ENCODE data around the gene IL17RE. TPM values are rescaled to one million over a fixed set of nuclear protein-coding genes. Genes with fewer than 3 reads are reported as not detected.
"Not testable (repeated sequence)": the region's sequence is repeated elsewhere in the genome, so short reads cannot be mapped to it uniquely, and the experiment has no call there.

Gene IL17RE
- total and polyA plus RNA-seq, 7 donors = 0.07 to 1.1 (median 0.75) TPM

- Histone ChIP-seq H3K4me3 (no peak overlapping the region), H3K4me1 (no peaks in the 10 kb centered on the region), H3K27me3 (ENCODE audit: insufficient read depth in 3 of 3, low read length in 2 of 3) (no peaks in the 10 kb centered on the region), H3K9me3 (no peaks in the 10 kb centered on the region), H3K27ac (no peak overlapping the region), H3K36me3 (ENCODE audit: insufficient read depth in 1 of 2, low read depth in 1 of 2) (no peaks in the 10 kb centered on the region)
- 89 to 90% (median 89%) methylated on average over 5 of the region's 5 CpGs for WGBS, 3 donors
- DNase-seq (no peak), ATAC-seq (no peak)
- TF ChIP-seq CTCF (IDR thresholded peaks at IDR 0.05) = no peak
- intact Hi-C loops (cut with DNase I) = loop anchor here in 1 of 2 donors (10.0 kb wide), 1 partner anchor 53 kb away; the partner anchor contains the start of gene IL17RC
Measured at GRCh38 chr3:9861626-9862130, 41.0 kb upstream of the IL17RE start.

DNA sequence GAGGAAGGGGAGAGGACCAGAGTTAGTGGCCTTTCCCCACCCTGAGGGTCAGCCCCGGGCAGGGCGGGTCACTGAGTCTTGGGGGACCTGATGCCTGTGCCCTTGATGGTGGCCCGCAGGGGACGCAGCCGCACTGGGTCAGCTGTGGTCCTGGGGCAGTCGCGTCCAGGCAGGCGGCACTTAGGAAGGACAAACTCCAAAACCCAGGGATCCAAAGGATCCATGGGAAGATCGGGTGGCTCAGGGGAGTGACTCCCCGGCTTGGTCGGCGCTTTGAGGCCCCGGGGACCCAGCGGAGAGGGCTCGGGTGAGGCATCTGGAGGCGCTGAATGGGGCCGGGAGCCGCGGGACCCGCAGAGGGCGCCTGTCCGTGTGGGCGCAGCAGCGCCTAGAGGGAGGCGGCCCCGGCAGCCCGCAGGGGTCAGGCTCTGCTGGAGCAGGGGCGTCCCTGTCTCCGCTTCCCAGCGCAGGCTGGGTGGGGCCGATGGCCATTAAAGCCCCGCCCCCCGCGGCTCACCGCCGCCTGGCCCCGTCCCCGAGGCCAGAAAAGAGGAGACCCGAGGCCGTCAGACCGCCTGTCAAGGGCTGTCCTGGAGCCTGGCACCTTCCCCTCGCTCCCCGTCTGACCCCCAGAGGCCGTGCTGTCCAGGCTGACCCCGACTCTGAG is 40.1 kb upstream of the IL17RE start:
- H3K4me3 ChIP-seq = peak overlapping the region; percentile 65
- intact Hi-C loops (cut with DNase I) = loop anchor here in 1 of 2 donors (10.0 kb wide), 1 partner anchor 52 kb away; the partner anchor contains the start of gene IL17RC
- 12 to 20% (median 17%) methylated on average over 31 to 45 of the region's 45 CpGs for WGBS, 3 donors

DNA sequence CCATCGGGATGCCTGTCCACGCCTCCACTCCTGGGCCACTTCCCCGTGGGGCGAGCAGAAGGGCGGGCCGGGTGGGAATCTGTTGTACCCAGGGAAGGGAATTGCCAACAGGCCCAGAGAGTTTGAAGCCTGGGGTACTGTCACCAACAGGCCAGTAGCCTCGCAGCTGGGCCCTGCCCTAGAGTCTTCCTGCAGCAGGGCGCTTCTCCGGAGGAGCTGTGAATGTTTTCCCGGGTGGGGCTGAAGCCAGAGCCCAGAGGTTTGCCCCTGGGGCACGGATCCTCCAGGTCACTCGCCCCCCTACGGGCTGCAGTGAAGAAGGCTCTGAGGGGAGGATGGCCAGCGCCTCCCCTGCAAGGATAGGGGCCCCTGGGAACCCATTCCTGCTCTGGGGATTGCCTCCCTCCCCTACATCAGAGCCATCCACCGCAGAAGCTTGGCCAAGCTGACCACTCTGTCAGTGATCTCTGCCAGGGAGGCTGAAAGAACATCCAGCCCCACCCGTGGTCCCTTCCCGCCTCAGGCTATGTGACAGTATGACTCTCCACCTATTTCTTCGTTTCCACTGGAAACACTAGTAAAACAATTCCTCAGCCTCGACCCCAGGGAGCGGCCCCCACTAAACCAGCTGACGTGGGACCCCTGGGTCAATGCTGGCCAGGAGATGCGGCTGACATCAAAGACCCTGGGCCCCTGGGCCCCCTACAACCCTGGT is 39.4 kb upstream of the IL17RE start:
- DNase-seq = no peak
- Histone ChIP-seq H3K9me3 (no peaks in the 10 kb centered on the region), H3K27ac (no peak overlapping the region), H3K4me3 (peak overlapping the region; percentile 65), H3K4me1 (no peaks in the 10 kb centered on the region), H3K27me3 (ENCODE audit: insufficient read depth in 3 of 3, low read length in 2 of 3) (no peaks in the 10 kb centered on the region), H3K36me3 (ENCODE audit: insufficient read depth in 1 of 2, low read depth in 1 of 2) (no peaks in the 10 kb centered on the region)
- 56 to 78% (median 63%) methylated on average over 16 to 22 of the region's 22 CpGs for WGBS, 3 donors
- intact Hi-C loops (cut with DNase I) = loop anchor here in 1 of 2 donors (10.0 kb wide), 1 partner anchor 52 kb away; the partner anchor contains the start of gene IL17RC
- TF ChIP-seq CTCF (IDR thresholded peaks at IDR 0.05) = no peak
- ATAC-seq = peak in 3 of 4 donors; percentile 5 to 22 (median 19)

More for the DNA sequence above, 40.1 kb upstream of the IL17RE start:
- DNase-seq (peak; percentile 70 to 84), ATAC-seq (peak; percentile 79 to 92 (median 87))
- H3K27me3 ChIP-seq (ENCODE audit: insufficient read depth in 3 of 3, low read length in 2 of 3) = no peaks in the 10 kb centered on the region
- TF ChIP-seq CTCF (IDR thresholded peaks at IDR 0.05) = peak; percentile 44
- H3K9me3 ChIP-seq = no peaks in the 10 kb centered on the region
- no peak overlapping the region for H3K27ac ChIP-seq
- H3K4me1 ChIP-seq = no peaks in the 10 kb centered on the region
- H3K36me3 ChIP-seq (ENCODE audit: insufficient read depth in 1 of 2, low read depth in 1 of 2) = no peaks in the 10 kb centered on the region

DNA sequence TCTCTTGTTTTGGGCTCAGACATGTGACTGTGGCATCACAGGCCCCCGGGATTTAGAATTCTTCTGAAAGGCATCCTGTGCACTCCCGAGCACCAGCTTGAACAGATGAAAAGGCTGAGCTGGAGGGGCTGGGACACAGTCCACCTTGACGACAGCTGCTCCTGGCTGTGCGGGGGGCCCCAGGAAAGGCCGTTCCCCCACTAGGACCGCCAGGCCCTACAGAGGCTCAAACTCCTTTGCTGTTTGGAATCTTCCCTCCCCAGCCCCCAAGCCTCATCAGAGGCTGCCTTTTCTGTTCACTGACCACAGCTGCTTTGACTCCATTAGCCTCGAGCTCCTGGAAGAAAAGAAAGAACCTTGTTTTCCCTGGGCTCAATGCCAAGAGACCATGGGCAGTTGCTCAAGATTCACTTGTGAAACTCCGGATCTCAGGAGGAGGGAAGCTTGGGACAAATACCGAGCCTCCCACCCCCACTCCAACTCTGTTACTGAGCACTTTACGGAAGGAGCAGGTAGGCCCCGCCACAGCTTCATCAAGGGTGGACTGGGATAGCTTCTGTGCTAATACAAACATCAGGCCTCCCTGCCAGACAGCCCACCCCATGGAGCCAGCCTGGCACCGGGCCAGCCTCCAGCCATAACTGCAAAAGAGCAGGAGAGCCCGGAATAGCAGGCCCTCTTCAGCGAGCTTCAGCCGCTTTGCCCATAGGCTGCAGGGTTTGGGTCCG is 38.3 kb upstream of the IL17RE start:
- ATAC-seq = peak in 1 of 4 donors; percentile 31
- peak; percentile 53 to 61 for DNase-seq
- no peak overlapping the region for H3K4me3 ChIP-seq
- no peak for TF ChIP-seq CTCF (IDR thresholded peaks at IDR 0.05)
- H3K9me3 ChIP-seq = no peaks in the 10 kb centered on the region
- H3K27me3 ChIP-seq (ENCODE audit: insufficient read depth in 3 of 3, low read length in 2 of 3) = no peaks in the 10 kb centered on the region
- 49 to 57% (median 55%) methylated on average over 16 of the region's 16 CpGs for WGBS, 3 donors
- peak overlapping the region; percentile 30 for H3K27ac ChIP-seq
- intact Hi-C loops (cut with DNase I) = loop anchor here in 1 of 2 donors (10.0 kb wide), 1 partner anchor 50 kb away; the partner anchor contains the start of gene IL17RC
- no peaks in the 10 kb centered on the region for H3K4me1 ChIP-seq
- no peaks in the 10 kb centered on the region for H3K36me3 ChIP-seq (ENCODE audit: insufficient read depth in 1 of 2, low read depth in 1 of 2)

- intact Hi-C loops (cut with DNase I) = loop anchor here in 1 of 2 donors (10.0 kb wide), 1 partner anchor 50 kb away; the partner anchor contains the start of gene IL17RC
- ATAC-seq, H3K4me3 ChIP-seq: not testable (repeated sequence)
Measured at GRCh38 chr3:9865125-9865637, 37.5 kb upstream of the IL17RE start.

More at GRCh38 chr3:9865125-9865637, 37.5 kb upstream of the IL17RE start:
- not testable (repeated sequence) for H3K4me1 ChIP-seq; H3K36me3 ChIP-seq (ENCODE audit: insufficient read depth in 1 of 2, low read depth in 1 of 2); H3K27me3 ChIP-seq (ENCODE audit: insufficient read depth in 3 of 3, low read length in 2 of 3); DNase-seq; H3K27ac ChIP-seq; H3K9me3 ChIP-seq
- 85 to 90% (median 88%) methylated on average over 10 of the region's 10 CpGs for WGBS, 3 donors

Measured in psoas muscle (tissue), 8 donors.